HEK293T (cell line): ENCODE data around the gene SH3RF3.

Experiments used
- FOXA1 ChIP-seq: fragments of 450-650 bp; IDR thresholded peaks from 2 replicates; pipeline ENCODE4 v1.6.1; 2016; ENCODE audit warnings: mild to moderate bottlenecking
- FOXM1 ChIP-seq: fragments of 450-650 bp; IDR thresholded peaks from 2 replicates; pipeline ENCODE4 v1.6.1; 2017; ENCODE audit warnings: mild to moderate bottlenecking, borderline replicate concordance
- TARDBP ChIP-seq: fragments of 450-650 bp; IDR thresholded peaks from 2 replicates; pipeline ENCODE4 v1.6.1; 2016

DNA sequence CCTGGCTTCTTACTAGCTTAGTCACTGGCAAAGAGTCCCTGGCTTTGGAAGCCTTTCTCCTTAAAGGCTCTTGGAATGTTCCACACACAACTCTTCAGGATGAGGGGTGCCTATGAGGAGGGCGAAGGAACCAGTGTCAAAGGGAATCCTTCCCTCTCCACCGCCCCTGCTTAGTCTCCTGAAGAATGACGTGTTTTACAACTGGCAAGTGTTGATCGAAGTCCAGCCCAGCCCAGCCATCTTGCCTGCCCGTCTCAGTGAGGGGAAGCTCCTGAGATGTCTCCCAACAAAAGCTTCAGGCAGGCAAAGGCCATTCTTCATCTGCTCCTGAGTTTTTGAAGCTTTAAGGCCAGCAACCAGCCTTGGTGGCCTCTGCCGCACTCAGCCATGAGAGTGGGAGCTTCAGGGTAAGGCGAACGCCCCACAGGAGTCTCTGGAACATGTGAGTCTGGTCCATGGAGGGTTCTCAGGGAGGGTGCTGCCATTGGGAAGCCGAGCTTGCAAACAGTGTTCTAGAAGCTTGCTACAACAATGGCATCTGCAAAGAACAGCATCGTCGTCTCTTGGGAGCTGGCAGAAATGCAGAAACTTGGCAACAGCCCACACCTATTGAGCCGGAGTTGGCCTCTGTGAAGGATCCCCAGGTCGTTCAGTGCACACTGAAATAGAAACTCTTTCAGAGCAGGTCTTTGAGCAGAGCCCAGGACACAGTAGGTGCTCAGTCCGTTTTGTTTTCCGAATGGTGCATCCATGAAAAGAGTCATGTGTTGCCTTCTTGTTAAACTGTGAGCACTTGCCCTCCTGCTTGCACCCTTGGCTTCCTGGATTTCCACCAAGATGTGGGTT is 264.0 kb downstream of the SH3RF3 start:
- TF ChIP-seq FOXM1 = no peak
- TF ChIP-seq TARDBP = no peak
- TF ChIP-seq FOXA1 = no peak
